Measurements from ENCODE around the gene SLC6A18.
"Not testable (repeated sequence)": the region's sequence is repeated elsewhere in the genome, so short reads cannot be mapped to it uniquely, and the experiment has no call there.

The SLC6A18 gene

DNA sequence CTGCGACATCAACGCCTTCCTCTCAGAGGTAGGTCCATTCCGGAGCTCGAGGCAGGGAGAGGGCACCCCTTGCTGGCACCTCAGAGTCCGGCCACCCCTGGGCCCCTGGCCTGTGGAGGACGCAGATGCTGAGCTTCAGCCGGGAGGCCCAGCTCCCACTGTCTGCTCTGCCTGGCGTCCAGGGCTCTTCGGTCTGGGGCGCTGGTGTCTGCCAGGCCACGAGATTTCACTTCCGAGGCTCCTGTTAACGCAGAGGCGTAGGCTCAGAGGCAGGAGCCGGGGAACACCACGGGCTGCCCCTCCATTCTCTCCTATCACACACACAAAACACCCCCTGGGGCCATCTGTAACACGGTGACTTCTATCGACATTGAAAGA is 8.3 kb upstream of the SLC6A18 start:
- DNase-seq, result no peak

DNA sequence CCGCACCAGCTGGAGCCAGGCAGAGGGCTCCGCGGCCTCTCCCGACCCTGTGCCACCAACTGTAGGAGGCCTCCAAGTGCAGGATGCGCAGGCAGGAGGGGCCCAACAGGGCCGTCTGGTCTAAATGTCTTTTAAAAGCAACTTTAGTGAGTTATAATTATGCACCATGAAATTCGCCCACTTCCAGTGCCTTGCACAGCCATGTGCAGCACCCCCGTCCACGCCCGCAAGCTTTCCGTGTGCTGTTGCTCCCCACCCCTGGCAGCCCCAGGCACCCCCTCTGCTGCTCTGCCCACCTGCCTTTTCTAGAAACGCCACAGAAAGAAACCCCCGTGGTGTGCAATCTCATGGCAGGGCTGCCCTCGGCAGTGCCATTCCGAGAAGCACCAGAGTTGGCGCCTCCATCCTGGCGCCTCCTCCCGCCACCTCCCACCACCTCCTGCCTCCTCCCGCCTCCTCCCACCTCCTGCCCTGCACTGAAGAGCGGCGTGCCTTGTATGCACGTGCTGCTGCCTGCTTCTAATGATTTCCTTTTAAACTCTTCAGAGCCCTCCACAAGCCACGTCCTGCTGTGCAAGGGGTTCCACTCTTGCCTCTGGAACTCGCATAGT is 7.5 kb upstream of the SLC6A18 start:
- no peak for DNase-seq

DNA sequence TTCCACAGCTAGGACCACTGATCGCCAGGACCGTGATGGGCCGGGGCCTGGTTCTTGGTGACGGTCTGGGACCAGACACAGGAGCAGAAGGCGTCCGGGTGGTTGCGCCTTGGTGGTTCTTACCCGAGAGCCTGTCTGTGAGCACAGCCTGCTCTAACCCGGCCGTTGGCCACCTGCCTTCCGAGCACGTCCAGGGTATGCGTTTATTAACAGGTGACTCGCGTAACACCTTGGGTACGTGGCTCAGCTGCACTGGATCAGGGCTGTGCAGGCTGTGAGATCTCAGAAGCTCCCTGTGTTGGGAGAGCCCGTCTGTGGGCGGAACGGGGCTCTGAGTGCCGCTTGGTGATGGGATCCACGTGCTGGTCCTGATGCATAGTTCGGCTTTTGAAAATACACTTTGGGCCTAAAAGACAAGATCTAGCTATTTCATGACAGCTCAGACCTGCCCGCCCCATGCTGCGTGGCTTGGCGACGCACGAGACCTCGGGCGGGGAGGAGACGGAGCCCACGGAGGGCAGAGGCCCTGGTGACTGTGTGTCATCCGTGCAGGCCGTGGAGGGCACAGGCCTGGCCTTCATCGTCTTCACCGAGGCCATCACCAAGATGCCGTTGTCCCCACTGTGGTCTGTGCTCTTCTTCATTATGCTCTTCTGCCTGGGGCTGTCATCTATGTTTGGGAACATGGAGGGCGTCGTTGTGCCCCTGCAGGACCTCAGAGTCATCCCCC is 6.7 kb upstream of the SLC6A18 start:
- DNase-seq, result no peak

DNA sequence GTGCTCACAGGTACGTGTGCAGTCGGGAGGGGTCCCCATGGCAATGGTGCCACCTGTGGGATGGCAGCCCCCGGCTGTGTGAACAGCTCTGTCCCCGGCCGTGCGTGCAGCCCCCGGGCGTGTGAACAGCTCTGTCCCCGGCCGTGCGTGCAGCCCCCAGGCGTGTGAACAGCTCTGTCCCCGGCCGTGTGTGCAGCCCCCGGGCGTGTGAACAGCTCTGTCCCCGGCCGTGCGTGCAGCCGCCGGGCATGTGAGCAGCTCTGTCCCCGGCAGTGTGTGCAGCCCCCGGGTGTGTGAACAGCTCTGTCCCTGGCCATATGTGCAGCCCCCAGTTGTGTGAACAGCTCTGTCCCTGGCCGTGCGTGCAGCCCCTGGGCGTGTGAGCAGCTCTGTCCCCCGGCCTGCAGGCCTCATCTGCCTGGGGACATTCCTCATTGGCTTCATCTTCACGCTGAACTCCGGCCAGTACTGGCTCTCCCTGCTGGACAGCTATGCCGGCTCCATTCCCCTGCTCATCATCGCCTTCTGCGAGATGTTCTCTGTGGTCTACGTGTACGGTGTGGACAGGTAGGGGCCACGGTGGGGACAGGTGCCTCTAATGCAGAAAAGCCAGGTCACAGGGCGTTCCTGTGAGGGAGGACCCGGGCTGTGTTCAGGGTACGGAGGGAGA is 5.9 kb upstream of the SLC6A18 start:
- DNase-seq, result no peak

DNA sequence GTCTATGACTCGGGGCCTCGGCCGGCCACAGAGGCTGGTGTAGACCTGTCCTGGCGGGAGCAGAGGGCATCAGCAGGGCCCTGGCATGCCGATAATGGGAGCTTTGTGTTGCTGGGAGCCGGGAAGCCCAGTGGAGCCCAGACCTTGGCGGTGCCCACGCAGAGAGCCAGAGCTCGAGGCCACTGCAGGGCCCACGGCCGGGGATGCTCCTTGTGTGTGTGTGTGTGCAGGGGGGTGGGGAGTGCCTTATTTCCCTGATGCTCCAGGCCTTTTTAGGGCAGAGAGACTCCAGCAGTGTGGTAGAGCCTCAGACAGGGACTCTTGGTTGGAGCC is 5.4 kb upstream of the SLC6A18 start:
- DNase-seq, result no peak

DNA sequence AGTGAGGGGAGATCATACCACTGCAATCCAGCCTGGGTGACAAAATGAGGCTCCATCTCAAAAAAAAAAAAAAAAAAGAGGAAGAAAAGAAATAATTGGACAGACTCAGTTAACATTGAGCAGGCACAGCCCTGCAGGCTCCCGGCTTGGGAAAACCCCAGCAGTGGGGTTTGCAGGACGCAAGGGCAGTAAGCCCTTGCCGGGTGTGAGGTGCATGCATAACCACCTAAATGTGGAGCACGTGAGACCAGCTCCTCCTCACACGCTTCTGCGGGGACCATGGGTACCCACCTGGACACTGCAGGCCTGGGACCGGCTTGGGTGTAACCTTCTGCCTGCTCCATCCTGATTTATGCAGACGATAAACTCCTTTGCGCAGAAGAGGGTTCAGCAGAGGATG is 4.8 kb upstream of the SLC6A18 start:
- DNase-seq, result no peak

DNA sequence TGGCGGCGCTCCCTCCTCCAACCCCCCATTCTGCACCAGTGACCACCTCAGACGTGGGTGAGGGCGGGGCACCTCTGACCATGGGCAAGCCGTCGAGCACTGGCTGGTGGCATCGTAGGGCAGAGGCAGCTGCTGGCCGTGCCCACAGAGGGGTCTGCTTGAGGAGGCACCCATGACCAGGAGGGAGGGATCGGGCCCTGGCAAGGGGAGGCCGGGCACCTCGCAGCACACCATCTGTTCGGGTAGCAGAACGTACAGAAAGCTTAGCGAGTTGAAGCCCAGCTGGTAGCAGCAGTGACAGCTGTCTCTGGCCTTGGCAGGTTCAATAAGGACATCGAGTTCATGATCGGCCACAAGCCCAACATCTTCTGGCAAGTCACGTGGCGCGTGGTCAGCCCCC is 4.3 kb upstream of the SLC6A18 start:
- no peak for DNase-seq

DNA sequence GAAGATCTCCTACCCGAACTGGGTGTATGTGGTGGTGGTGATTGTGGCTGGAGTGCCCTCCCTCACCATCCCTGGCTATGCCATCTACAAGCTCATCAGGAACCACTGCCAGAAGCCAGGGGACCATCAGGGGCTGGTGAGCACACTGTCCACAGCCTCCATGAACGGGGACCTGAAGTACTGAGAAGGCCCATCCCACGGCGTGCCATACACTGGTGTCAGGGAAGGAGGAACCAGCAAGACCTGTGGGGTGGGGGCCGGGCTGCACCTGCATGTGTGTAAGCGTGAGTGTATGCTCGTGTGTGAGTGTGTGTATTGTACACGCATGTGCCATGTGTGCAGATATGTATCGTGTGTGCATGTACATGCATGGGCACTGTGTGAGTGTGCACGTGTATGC is 3.5 kb upstream of the SLC6A18 start:
- no peak for DNase-seq

DNA sequence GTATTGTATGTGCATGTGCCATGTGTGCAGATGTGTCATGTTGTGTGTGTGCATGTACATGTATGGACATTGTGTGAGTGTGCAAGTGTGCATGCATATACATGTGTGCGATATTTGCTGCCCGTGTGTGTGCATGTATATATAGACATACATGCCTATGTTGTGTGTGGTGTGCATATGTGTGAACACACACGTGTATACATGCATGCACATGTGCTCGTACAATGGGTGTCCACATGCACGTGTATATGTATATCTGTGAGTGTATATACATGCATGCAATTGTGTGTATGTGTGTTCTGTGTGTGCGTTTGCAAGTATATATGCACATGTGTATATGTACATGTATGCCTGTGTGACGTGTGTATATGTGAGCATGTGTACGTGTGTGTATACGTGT is 3.0 kb upstream of the SLC6A18 start:
- DNase-seq, result no peak

DNA sequence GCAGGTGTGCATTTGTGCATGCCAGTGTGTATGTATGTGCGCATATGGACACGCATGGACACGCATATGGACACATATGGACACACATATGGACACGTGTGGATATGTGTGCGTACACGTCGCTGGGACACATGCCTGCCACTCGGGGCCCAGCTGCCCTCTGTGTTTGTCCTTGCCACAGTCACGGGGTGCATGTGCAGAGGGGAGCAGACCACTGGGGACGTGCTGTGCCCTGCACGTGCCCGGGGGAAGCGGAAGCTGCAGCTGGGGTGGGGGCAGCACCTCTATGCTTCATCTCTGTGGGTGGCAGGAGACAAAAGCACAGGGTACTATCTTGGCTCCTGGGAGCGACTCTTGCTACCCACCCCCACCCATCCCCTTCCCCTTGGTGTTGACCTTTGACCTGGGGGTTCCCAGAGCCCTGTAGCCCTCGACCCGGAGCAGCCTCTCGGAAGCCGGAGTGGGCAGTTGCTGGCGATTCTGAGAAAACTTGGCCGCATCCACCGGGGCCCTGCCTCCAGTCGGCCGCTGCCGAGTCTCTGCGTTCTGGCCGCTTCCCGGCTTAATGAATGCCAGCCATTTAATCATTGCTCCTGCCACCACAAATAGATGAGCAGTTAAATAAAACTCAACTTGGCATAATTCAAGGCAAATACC is 2.4 kb upstream of the SLC6A18 start:
- DNase-seq, result no peak

DNA sequence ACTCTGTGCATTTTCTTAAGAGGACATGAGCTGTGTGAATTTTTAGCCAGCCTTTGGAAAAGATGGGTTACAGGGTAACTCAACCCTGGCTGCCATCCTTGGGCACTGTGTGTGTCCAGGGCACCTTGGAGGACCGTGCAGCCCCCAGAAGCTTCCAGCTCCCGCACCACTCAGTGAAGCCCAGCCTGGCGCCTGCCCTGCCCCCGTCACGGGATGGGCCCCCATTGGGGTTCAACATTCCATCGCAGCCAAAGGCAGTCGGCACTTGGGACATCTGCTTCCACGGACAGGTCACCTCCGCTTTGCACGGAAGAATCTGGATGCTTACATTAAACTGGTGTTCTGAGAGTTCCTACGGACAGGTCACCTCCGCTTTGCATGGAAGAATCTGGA is 1.9 kb upstream of the SLC6A18 start:
- DNase-seq, result no peak

DNA sequence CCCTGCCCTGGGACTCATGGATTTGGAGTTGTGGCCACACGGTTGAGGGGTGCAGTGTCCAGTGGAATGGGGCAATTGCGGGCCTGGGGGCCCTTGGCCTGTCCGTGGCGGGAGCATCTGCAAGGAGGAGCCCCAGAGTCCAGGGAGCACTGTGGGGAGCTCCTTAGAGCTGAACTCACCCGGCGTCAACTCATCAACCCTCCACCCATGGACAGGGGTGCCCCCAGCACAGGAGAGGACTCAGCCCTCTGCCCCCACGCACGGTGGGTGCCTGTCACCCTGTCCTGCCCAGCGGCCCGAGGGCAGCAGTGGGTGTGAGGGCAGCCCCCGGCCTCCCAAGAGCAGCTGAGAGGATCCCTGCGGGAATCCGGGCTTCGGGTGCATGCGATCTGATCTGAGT is 550 bp upstream of the SLC6A18 start:
- DNase-seq, result no peak

DNA sequence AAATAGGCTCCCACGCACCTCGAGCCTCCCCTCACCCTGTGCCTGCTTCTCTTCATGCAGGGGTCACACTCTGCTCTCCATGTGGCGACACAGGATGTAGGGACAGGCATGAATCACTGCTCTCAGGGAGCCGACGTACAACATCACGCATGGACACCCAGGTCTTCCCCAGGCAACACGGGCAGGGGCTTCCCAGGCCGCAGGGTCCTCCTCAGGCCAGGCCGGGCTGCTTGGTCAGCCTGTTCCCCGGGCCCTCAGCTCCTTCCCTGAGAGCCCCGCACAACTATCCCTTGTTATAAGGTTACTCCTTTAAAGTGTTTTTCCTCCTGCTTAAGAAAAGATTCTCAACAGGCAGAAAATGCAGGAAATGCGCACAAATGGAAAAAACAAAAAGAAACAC is 1.1 kb downstream of the SLC6A18 start:
- no peak for DNase-seq

DNA sequence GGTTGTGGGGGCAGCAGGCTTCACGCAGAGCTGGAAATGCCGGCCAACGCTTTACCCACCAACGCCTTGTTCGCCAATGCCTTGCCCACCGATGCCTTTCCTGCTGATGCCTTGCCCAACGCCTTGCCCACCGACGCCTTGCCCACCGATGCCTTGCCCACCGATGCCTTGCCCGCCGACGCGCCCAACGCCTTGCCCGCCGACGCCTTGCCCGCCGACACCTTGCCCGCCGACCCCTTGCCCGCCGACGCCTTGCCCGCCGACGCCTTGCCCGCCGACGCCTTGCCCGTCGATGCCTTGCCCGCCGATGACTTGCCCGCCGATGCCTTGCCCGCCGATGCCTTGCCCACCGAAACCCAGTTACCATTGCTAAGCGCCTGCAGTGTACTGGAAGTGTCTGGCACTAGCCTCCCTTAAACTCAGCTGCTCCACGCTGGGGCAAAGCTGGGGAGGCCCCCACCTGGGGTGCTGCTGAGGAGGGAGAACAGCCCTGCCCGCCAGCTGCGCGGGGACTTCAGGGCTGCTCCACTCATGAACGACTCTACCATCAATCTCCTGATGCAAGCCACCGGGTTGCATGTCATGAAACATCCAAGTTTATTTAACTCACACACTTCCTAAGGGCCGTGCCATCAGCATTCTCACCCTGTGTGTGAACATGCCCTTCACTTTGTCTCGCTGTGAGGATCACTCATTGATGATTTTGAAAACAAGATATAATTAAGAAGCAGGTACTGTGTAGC is 1.8 kb downstream of the SLC6A18 start:
- DNase-seq, result no peak

DNA sequence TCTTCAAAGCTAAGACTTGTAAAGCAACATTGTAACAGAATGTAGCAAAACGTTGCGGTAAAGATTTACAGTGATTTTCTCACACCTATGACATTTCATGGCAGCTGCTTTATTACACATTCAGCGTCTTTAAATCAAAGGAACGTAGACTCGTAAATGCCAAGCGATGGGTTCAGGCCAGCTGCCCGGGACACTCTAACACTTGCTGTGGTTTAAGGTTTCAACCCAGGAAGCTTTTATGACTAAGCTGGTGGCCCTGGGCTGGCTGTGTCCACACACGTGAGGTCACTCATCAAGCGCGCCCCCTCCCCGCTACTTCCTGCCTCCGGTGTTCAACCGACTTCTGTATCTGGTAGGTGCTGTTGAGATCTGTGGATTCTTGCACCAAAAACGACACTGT is 2.5 kb downstream of the SLC6A18 start:
- no peak for DNase-seq

DNA sequence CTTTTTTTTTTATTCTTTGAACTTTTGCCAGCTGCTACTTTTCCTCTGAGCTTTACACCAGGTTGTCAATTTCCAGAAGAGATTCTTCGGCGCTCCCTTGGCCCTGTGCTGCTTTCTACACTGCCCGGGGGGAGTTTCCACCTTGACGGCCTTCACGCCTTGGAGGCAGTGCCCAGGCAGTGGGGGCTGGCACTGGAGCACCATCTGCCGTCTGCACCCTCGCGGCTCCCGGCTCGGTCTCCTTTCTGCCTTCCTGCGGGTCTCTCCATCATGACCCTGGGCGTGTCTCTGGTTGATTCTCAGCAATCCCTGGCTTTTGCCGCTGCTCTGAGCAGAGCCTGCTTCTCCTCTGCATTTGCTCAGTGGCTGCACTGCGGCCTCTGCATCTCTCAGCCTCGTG is 2.9 kb downstream of the SLC6A18 start:
- DNase-seq, result no peak

DNA sequence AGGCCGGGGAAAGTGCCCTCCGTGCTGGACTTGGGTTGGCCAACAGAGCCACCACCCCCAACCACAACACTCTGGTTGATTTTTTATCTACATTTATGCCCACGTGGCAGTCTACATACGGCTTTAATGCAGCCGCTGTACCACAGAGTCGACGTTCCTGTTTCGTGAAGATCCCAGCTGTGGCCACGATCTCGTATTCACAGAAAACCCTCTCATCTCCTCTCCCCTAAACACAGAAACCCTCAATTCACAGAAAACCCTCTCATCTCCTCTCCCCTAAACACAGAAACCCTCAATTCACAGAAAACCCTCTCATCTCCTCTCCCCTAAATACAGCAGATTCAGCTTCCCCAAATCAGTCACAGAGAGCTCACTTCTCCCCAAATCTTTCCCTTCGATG is 3.8 kb downstream of the SLC6A18 start:
- DNase-seq, result not testable (repeated sequence)

DNA sequence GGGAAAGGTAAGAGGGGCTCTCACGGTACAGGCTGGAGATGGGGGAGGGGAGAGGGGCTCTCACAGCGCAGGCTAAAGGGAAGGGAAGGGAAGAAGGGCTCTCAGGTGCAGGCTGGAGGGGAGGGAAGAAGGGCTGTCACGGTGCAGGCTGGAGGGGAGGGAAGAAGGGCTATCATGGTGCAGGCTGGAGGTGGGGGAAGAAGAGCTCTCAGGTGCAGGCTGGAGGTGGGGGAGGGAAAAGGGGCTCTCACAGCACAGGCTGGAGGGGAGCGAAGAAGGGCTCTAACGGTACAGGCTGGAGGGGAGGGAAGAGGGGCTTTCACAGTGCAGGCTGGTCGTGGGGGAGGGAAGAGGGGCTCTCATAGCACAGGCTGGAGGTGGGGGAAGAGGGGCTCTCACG is 4.6 kb downstream of the SLC6A18 start:
- no peak for DNase-seq

DNA sequence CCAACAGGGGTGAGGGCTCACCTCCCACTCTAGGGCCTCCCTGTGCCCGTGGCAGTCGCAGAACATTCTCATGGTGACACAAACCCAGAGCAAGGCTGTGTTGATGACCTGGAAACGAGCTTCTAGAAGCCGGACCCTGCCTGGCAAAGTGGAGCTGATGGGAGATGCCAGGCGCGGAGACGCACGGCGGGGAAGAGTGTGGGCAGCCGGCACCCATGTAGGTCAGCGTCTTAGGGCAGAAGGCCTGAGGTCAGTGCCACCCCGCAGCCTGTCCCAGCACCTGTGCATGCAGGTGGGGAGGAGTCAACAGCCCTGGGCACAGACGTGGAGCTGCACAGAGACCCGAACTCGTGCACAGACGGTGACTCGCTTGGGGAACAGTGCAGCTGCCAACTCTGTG is 5.4 kb downstream of the SLC6A18 start:
- DNase-seq, result no peak

DNA sequence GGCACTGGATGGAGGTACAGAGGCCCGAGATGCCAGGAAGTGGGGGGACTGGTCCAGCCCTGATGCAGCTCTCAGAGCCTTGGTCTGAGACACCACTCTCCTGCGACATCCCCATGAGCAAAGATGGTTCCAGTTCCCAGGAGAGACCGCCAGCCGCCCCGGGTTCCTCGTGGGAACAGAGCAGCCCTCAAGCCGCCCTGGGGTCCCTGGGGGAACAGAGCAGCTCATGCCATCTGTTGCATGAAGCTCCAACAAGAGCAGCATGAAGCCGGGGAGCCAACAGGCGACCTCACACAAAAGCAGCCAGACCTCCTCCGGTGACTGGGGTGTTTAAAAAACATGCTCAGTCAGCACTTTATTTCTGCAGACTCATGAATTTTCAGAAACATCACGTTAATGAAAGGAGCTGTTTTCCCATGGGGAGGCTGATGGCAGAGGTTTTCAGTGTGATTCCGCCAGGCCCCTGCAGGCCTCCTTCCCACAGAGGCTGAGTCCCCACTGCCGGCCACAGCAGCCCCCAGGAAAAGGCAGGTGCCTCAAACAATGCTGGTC is 6.2 kb downstream of the SLC6A18 start:
- no peak for DNase-seq

DNA sequence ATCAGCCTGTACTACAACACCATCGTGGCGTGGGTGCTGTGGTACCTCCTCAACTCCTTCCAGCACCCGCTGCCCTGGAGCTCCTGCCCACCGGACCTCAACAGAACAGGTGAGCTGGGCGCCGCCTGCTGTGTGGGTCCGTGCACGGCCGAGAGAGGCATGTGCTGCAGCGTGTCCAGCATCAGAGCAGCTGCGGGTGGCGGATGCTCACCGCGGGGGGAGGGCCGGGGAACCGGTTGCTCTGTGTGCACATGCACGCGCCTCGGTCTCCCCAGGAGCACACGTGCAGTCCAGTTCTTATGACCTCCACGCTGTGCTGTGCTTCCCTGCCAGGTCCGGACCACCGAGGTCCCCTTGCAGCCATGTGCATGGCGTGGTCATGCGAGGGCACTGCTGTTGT is 7.6 kb downstream of the SLC6A18 start:
- no peak for DNase-seq

DNA sequence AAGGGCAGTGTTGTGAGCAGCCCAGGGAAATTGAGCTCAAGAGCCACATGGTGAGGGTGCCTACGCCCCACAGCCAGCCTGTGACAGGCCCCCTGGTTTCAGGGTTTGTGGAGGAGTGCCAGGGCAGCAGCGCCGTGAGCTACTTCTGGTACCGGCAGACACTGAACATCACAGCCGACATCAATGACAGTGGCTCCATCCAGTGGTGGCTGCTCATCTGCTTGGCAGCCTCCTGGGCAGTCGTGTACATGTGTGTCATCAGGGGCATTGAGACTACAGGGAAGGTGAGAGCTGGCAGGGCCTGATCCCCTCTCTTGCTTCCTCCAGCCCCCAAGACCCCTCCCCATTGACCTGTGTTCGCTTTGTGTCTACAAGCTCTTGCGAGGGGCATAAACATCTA is 10.2 kb downstream of the SLC6A18 start:
- DNase-seq, result no peak

DNA sequence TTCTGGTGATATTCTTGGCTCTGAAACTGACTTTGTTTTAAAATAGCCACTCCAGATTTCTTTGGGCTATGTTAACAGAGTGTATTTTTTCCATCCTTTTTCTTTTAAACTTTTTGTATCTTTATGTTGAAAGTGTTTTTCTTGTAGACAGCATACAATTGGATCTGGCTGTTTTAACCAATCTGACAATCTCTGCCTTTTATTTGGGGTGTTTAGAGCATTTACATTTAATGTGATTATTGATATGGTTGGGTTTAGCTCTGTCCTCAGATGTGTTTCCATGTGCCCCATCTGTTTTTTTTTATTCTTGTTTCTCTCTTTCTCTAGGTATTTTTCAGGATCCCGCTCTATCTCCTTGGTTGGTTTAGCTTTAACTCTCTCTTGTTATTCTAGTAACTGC is 10.7 kb downstream of the SLC6A18 start:
- DNase-seq, result no peak
